Ishikawa (cell line): ENCODE data around the gene TRIM2.

ENCODE experiments used
- CEBPB ChIP-seq: IDR thresholded peaks from 2 replicates; pipeline ENCODE4 v1.6.1; 2012
- CREB1 ChIP-seq: IDR thresholded peaks from 2 replicates; pipeline ENCODE4 v1.6.1; 2012; ENCODE audit warnings: low read depth
- EGR1 ChIP-seq: IDR thresholded peaks from 2 replicates; pipeline ENCODE4 v1.6.1; 2012
- EP300 ChIP-seq: IDR thresholded peaks from 2 replicates; pipeline ENCODE4 v1.6.1; 2012; ENCODE audit warnings: borderline replicate concordance
- NFIC ChIP-seq: IDR thresholded peaks from 2 replicates; pipeline ENCODE4 v1.6.1; 2012
- RAD21 ChIP-seq: IDR thresholded peaks from 2 replicates; pipeline ENCODE4 v1.6.1; 2012; ENCODE audit warnings: low read depth
- REST ChIP-seq: IDR thresholded peaks from 2 replicates; pipeline ENCODE4 v1.6.1; 2012; ENCODE audit warnings: low read depth, mild to moderate bottlenecking
- TAF1 ChIP-seq: IDR thresholded peaks from 2 replicates; pipeline ENCODE4 v1.6.1; 2012; ENCODE audit warnings: low read depth, mild to moderate bottlenecking
- TCF12 ChIP-seq: IDR thresholded peaks from 2 replicates; pipeline ENCODE4 v1.6.1; 2012; ENCODE audit warnings: low read depth
- TEAD4 ChIP-seq: IDR thresholded peaks from 2 replicates; pipeline ENCODE4 v1.6.1; 2012
- YY1 ChIP-seq: IDR thresholded peaks from 2 replicates; pipeline ENCODE4 v1.6.1; 2012; ENCODE audit warnings: low read depth
- TF ChIP-seq, protein P1 (sequence below): IDR thresholded peaks from 2 replicates; pipeline ENCODE4 v1.6.1; 2012

GRCh38 chr4:153241295-153241694 is 37.1 kb downstream of the TRIM2 start:
- TF ChIP-seq EP300 (no peak), EGR1 (no peak), YY1 (no peak), RAD21 (no peak), CREB1 (no peak), REST (no peak), TAF1 (no peak), TEAD4 (no peak), NFIC (no peak), CEBPB (no peak), TCF12 (no peak)
- TF ChIP-seq, protein P1, sequence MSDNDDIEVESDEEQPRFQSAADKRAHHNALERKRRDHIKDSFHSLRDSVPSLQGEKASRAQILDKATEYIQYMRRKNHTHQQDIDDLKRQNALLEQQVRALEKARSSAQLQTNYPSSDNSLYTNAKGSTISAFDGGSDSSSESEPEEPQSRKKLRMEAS = no peak
